Measurements from ENCODE around the gene ZBTB38. TPM values are rescaled to one million over a fixed set of nuclear protein-coding genes. Genes with fewer than 3 reads are reported as not detected.

ZBTB38 gene
- total and polyA plus RNA-seq, 2 of the 13 experiments (the other 11 are each of a cell fraction or from before 2014, with no cell fraction given), result 26.8 to 51.7 TPM

- no peak for TF ChIP-seq ZBTB10 (CRISPR knock-in tag; IDR thresholded peaks at IDR 0.05; ENCODE audit: borderline replicate concordance)
- no peak for TF ChIP-seq SKI (IDR thresholded peaks at IDR 0.05; ENCODE audit: partially characterized antibody)
- TF ChIP-seq ZNF569 (CRISPR knock-in tag; IDR thresholded peaks at IDR 0.05; ENCODE audit: borderline replicate concordance), result no peak
- TF ChIP-seq ZNF614 (CRISPR knock-in tag; IDR thresholded peaks at IDR 0.05; ENCODE audit: borderline replicate concordance), result no peak
- TF ChIP-seq FIP1L1 (IDR thresholded peaks at IDR 0.05; ENCODE audit: borderline replicate concordance, insufficient read depth, low read depth, low read length), result no peak
- no peak for TF ChIP-seq ZNF136 (CRISPR knock-in tag; IDR thresholded peaks at IDR 0.05; ENCODE audit: low read depth)
- TF ChIP-seq DMTF1 (CRISPR knock-in tag; IDR thresholded peaks at IDR 0.05), result no peak
- TF ChIP-seq SMAD9 (CRISPR knock-in tag; IDR thresholded peaks at IDR 0.05), result no peak
- TF ChIP-seq KMT2A (CRISPR knock-in tag; IDR thresholded peaks at IDR 0.05), result no peak
- TF ChIP-seq ZNF563 (CRISPR knock-in tag; IDR thresholded peaks at IDR 0.05), result no peak
- TF ChIP-seq AFF4 (CRISPR knock-in tag; IDR thresholded peaks at IDR 0.05), result no peak
- TF ChIP-seq MTA3 (CRISPR knock-in tag; IDR thresholded peaks at IDR 0.05), result no peak
- TF ChIP-seq ZBTB39 (CRISPR knock-in tag; IDR thresholded peaks at IDR 0.05), result no peak
Observed at GRCh38 chr3:141350666-141351065, 17.6 kb upstream of the ZBTB38 start (continued).

Measured in HepG2 (cell line).